Heart left ventricle (tissue), 13 donors: ENCODE results near the gene TSKU.

Experiments used
- CTCF ChIP-seq, 12 donors: fragments of 200-600 bp; sonication (generic) in 4 of 12; IDR thresholded peaks; one replicate each; pipeline versions ENCODE4 v1.5.0 to v1.8.0; 2018 to 2022; ENCODE audit warnings: antibody characterized with exemption in 12 of 12, mild to moderate bottlenecking in 5 of 12
- POLR2A ChIP-seq, 2 donors: fragments of 450-650 bp; IDR thresholded peaks; one replicate each; pipeline ENCODE4 v1.6.1; 2017; ENCODE audit warnings: antibody characterized with exemption in 2 of 2, mild to moderate bottlenecking in 2 of 2, moderate library complexity in 2 of 2
- donor health status: ischemic (EF 13 %, LVEDD 7.1; RV severe dilation, severe dysfunction).
- donor health status: DM: no; HTN: yes; CAD: no.
- donor health status: DM: no; HTN: no; CAD: no.
- donor health status: ischemic (EF 25% LVEDD 6.9; RV normal size, moderate dysfunction).
- donor health status: ischemic (EF 25% LVEDD 5.7; RV mildly dilated, moderate dysfunction).
- donor health status: ischemic (EF 35%, LVEDD 5.7; RV mildly dilated, moderate dysfunction).
- donor health status: nonischemic (EF 11% LVEDD 7.7; RV severe dilation, severe dysfunction).
- donor health status: DM: yes; HTN: yes; CAD: no.
- donor health status: PGD.
- donor health status: ischemic (EF 29% LVEDD 5.4; RV normal size, mild dysfunction).
- donor health status: nonischemic (EF 23%, LVEDD 6.1; RV moderate dilation, normal function).

- TF ChIP-seq CTCF (IDR thresholded peaks at IDR 0.05) (no peak), POLR2A (IDR thresholded peaks at IDR 0.05) (no peak)
Measured at GRCh38 chr11:76756341-76756741, 26.8 kb upstream of the TSKU start.
